ENCODE measurements around the gene N4BP2L1. TPM values are rescaled to one million over a fixed set of nuclear protein-coding genes. Genes with fewer than 3 reads are reported as not detected.

The N4BP2L1 gene
- 10 to 100 TPM in 2 of 4 donors, 1 to 10 TPM in 2; 2.2 to 23.6 (median 10.6) TPM for total RNA-seq

DNA sequence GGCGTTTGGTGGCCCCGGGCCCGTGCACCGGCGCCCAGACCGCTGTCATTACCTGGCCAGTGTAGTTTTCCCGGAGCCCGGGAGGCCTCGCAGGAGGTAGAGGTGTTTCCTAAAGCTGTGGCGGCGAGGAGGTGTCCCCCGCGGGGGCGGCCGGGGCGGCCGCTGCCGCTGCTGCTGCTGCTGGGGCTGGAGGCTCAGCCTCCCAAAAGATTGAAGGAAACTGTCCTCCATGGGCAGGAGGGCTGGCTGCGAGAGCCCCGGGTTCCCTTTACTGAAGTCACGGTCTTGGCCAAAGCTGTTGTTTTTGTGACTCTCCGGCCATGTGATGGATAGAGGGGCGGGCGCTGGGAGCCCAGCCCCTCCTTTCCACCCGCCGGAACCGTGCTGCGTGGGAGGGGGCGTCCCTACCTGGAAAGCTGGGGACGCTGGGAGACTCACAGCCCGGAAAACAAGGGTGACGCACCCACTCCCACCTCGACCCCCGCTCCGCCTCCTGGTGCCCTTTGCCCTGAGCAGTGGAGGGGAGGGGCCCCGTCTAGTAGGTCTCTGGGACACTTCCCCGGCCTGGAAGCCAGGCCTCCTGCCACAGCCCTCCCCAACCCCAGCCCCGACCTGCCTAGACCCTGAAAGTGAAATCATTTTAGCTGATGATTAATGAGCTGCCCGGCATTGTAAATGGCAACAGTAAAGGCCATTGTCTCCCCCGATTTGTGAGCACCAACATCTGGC is at the start of gene N4BP2L1:
Gene N4BP2L1 (minus strand): TSS at position 279 of the 729 bp plus-strand sequence. CDS start 48 bp downstream, at position 231.
- DNase-seq: peak; percentile 45
- Histone ChIP-seq H3K36me3 (no peaks in the 10 kb centered on the region), H3K9me3 (no peaks in the 10 kb centered on the region), H3K27me3 (no peaks in the 10 kb centered on the region), H3K27ac (peak within 1 kb of the TSS; percentile 88 to 95 (median 92)), H3K4me1 (peaks cover 3 to 39% (median 17%) of the 10 kb centered on the region in 3 donors), H3K4me3 (peak within 1 kb of the TSS; percentile 71 to 90 (median 88))
- intact Hi-C loops (cut with DNase I): no loop called here
- TF ChIP-seq, protein P1, sequence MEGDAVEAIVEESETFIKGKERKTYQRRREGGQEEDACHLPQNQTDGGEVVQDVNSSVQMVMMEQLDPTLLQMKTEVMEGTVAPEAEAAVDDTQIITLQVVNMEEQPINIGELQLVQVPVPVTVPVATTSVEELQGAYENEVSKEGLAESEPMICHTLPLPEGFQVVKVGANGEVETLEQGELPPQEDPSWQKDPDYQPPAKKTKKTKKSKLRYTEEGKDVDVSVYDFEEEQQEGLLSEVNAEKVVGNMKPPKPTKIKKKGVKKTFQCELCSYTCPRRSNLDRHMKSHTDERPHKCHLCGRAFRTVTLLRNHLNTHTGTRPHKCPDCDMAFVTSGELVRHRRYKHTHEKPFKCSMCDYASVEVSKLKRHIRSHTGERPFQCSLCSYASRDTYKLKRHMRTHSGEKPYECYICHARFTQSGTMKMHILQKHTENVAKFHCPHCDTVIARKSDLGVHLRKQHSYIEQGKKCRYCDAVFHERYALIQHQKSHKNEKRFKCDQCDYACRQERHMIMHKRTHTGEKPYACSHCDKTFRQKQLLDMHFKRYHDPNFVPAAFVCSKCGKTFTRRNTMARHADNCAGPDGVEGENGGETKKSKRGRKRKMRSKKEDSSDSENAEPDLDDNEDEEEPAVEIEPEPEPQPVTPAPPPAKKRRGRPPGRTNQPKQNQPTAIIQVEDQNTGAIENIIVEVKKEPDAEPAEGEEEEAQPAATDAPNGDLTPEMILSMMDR (IDR thresholded peaks at IDR 0.05): no peak
- peak in 2 of 4 donors; percentile 91 to 92 for TF ChIP-seq POLR2A (IDR thresholded peaks at IDR 0.05)
- 0% methylated on average over 11 to 18 of the region's 40 CpGs for WGBS, 2 donors

DNA sequence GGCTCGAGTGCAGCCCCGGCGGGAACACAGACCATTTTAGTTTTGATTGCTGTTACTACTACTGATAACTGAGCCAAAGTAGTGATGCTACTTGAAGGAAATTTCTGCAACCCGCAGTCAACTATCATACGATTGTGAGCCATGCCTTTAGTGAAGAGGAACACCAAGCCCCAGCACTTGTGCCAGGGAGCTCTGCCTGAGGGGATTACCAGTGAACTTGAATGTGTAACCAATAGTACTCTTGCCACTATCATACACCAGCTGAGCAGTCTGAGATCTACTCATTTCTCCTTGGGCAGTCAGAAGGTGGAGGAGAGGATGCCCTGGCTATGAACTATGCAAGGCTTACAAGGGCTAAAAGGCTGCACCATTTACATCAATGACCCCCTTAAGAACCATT is 49.0 kb upstream of the N4BP2L1 start:
- no peak overlapping the region for H3K27ac ChIP-seq
- H3K36me3 ChIP-seq: no peaks in the 10 kb centered on the region
- intact Hi-C loops (cut with DNase I): no loop called here
- WGBS, 2 donors: 95 to 96% methylated on average over 5 of the region's 5 CpGs
- H3K4me1 ChIP-seq: peaks cover 0 to 9% (median 0%) of the 10 kb centered on the region in 3 donors
- H3K9me3 ChIP-seq: no peaks in the 10 kb centered on the region
- no peak overlapping the region for H3K4me3 ChIP-seq
- no peak for DNase-seq
- TF ChIP-seq, protein P1 (IDR thresholded peaks at IDR 0.05): no peak
- TF ChIP-seq POLR2A (IDR thresholded peaks at IDR 0.05): no peak
- no peaks in the 10 kb centered on the region for H3K27me3 ChIP-seq

DNA sequence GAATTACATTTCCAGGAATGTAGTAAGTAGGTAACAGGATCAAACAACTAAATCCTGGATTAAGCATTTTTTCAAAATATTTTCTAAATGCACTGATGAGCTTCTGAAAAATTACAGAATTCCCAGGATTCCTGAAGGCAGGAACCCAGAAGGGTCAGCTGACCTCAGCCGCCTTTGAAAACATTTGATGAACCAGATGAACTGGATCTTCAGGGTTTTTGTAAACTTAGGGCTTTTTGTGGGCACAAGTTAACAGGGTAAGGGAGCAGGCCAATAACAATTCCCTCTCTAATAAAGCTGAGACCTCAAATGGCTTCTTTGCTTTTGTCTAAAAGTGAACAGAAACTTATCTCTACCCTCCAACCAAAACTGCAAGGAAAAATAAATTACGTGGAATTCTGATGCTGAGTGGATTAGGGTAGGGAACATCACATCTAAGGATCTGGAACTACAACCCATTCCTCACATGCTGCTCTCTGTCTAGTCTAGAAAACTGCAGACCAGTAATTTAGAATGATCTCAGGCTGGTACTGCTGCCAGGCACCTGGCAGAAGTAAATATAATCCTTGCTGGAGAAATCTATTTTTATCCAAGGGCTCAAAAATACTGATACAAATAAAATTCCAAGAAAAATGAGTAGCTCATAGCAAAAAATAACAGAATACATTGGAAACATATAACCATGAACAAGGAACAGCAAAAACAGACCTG is 48.2 kb upstream of the N4BP2L1 start:
- TF ChIP-seq, protein P1 (IDR thresholded peaks at IDR 0.05): no peak
- no peak for TF ChIP-seq POLR2A (IDR thresholded peaks at IDR 0.05)
- no peak for DNase-seq
- Histone ChIP-seq H3K9me3 (no peaks in the 10 kb centered on the region), H3K4me1 (peaks cover 0 to 9% (median 0%) of the 10 kb centered on the region in 3 donors), H3K36me3 (no peaks in the 10 kb centered on the region), H3K27me3 (no peaks in the 10 kb centered on the region), H3K27ac (no peak overlapping the region), H3K4me3 (no peak overlapping the region)
- 59 to 81% methylated on average over 2 of the region's 2 CpGs for WGBS, 2 donors
- intact Hi-C loops (cut with DNase I): no loop called here

DNA sequence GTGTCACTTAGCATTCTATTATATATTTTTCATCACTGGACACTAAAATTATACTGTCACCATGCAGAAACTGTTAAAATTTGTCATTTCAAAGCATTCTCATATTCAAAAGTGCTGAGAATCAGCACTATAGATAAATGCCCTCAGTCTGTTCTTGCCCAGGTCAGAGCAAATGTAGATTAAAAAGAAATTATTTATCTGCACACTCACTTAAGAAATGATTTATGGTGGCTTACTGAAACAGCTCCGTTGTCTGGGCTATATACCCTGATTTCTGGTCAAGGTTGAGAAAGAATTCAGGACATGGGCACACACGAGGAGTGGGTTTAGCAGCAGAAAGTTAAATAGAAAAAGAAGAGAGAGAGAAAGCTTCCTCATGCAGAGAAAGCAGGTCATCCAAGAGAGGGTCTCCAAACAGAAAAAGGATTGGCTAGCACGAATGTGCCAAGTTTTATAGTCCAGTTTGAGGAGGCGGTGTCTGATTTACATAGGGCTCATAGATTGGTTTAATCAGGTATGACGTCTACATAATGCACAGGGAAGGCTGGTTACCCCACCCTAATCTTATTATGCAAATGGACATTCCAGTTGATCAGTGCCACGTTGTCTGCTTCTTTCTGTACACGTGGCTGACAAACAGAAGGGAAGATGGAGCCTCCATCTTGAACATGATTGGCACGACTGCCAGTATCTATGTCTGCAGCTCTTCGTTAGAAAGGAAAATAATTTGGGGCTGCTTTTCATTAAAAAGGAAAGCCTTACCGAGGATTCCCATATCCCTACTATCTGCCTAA is 47.3 kb upstream of the N4BP2L1 start:
- WGBS, 2 donors: 79 to 82% methylated on average over 10 of the region's 10 CpGs
- intact Hi-C loops (cut with DNase I): no loop called here
- Histone ChIP-seq H3K27me3 (no peaks in the 10 kb centered on the region), H3K4me3 (no peak overlapping the region), H3K4me1 (peaks cover 0 to 9% (median 0%) of the 10 kb centered on the region in 3 donors), H3K27ac (no peak overlapping the region), H3K36me3 (no peaks in the 10 kb centered on the region), H3K9me3 (no peaks in the 10 kb centered on the region)
- no peak for DNase-seq
- no peak for TF ChIP-seq POLR2A (IDR thresholded peaks at IDR 0.05)
- TF ChIP-seq, protein P1 (IDR thresholded peaks at IDR 0.05): no peak
